GM12891 (cell line): ENCODE data around the gene UNC13A.

Source experiments
- PAX5 ChIP-seq: IDR thresholded peaks from 2 replicates; pipeline ENCODE4 v1.6.1; 2011; ENCODE audit warnings: low read length, moderate library complexity, mild to moderate bottlenecking; ENCODE audit not compliant: insufficient read depth, severe bottlenecking
- POLR2A ChIP-seq: IDR thresholded peaks from 2 replicates; pipeline ENCODE4 v1.6.1; 2011; ENCODE audit warnings: low read depth, low read length, control low read depth
- POLR2AphosphoS5 ChIP-seq: IDR thresholded peaks from 2 replicates; pipeline ENCODE4 v1.6.1; 2011; ENCODE audit warnings: low read depth, low read length, control low read depth
- SPI1 ChIP-seq: IDR thresholded peaks from 2 replicates; pipeline ENCODE4 v1.6.1; 2011; ENCODE audit warnings: low read depth, low read length, control low read depth
- TAF1 ChIP-seq: IDR thresholded peaks from 2 replicates; pipeline ENCODE4 v1.6.1; 2011; ENCODE audit warnings: low read depth, low read length, control low read depth

- TF ChIP-seq POLR2A (no peak), TAF1 (no peak), POLR2AphosphoS5 (no peak), SPI1 (no peak), PAX5 (no peak)
Observed at GRCh38 chr19:17686023-17686521, 2.1 kb downstream of the UNC13A start.
